Measurements from ENCODE around the gene ZDHHC11B.
"Not testable (repeated sequence)": the region's sequence is repeated elsewhere in the genome, so short reads cannot be mapped to it uniquely, and the experiment has no call there.

Gene ZDHHC11B

GRCh38 chr5:784428-785177, at the start of gene ZDHHC11B:
TSS of gene ZDHHC11B (minus strand) at chr5:784729. CDS start at chr5:766919, 17,810 bp downstream.
- DNase-seq (ENCODE audit: low spot score) = peak; percentile 85

- DNase-seq (ENCODE audit: low spot score) = not testable (repeated sequence)
Observed at GRCh38 chr5:834013-834412, 49.5 kb upstream of the ZDHHC11B start.

DNA sequence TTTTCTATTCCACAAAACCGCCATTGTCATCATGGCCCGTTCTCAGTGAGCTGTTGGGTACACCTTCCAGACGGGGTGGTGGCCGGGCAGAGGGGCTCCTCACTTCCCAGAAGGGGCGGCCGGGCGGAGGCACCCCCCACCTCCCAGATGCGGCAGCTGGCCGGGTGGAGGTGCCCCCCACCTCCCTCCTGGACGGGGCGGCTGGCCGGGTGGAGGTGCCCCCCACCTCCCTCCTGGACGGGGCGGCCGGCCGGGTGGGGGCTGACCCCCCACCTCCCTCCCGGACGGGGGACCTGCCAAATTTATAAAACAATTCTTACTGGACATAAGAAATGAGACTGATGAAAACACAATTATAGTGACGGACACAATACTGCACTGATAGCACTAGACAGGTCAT, 43.7 kb upstream of the ZDHHC11B start:
- not testable (repeated sequence) for DNase-seq (ENCODE audit: low spot score)

DNA sequence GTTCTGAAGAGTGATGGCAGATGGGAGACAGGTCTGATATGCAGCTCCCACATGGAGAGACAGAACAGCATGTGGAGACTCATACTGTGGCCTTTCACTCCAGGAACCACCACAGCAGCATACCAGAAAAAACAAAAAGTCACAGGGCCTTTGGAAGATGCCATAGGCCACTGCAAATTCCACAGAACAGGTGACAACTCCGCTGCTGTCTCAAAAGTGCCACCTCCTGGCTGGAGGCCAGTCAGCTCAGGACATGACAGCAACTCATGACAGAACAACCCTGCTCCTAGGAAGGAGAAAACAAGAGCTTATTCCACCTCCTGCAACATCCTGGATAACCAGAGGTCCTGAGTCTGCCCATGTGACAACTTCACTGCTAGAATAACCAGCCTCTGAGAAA, 41.0 kb upstream of the ZDHHC11B start:
- DNase-seq (ENCODE audit: low spot score) = not testable (repeated sequence)

DNA sequence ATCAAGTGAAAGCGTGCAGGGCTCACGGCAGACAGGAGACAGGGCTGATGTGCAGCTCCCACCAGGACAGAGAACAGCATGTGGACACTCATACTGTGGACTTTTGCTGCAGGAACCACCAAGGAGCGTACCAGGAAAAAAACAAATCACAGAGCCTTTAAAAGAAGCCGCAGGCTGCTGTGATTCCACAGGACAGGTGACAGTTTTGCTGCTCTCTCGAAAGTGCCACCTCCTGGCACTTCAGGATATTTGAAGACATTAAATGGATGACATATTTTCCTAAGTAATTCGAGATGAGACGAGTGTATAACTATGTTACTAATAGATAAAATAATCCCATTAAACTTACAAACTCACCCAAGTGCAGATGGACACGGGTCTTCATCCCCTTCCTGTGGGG, 37.0 kb upstream of the ZDHHC11B start:
- DNase-seq (ENCODE audit: low spot score) = no peak

- no peak for DNase-seq (ENCODE audit: low spot score)
Observed at GRCh38 chr5:820245-820644, 35.7 kb upstream of the ZDHHC11B start.

DNA sequence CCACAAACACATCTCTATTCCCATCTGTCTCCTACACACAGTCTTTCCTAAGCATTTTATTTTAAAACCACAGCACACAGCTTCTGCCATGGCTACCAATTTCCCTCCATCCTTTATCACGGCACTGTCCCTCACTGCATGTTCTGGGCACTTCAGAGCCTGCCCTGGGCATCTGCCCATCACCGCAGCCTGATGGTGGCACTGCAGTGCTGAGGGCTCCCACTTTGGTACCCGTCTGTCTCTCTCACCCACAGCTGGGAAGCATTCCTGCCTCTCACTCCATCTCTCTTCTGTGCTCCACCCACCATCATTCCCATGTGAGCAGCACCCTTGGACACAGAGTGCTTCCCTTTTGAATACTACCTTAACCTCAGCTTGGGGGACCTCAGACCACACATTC, 34.5 kb upstream of the ZDHHC11B start:
- DNase-seq (ENCODE audit: low spot score) = no peak

DNA sequence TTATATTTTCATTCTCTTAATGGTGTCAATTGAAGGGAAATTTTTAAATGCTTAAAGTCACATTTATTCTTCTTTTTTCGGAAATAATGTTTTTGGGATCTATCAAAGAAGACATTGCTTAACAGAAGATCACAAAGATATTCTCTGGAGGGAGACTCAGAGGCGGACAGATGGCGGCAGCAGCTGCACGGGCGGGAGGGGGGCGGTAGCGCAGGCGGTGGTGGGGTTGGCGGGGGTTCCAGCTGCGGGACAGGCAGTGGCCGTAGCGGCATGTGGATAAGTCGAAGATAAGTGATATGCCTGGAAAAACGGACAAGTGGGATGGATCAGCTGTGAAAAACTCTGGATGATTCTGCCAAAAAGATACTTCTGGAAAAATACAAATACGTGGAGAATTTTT, 31.6 kb upstream of the ZDHHC11B start:
- no peak for DNase-seq (ENCODE audit: low spot score)

DNA sequence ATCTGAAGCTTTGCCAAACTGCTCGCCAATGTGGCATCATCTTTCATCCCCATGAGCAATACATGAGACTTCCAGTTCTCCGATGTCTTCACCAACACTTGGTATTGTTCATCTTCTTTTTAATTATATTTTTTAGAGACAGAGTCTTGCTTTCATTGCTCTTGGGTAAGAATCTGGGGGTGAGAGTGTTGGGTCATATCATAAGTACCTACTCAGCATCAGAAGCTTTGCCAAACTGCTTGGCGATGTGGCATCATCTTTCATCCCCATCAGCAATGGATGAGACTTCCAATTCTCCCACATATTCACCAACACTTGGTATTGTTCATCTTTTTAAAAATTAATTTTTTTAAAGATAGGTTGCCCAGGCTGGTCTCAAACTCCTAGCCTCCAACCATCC, 30.9 kb upstream of the ZDHHC11B start:
- no peak for DNase-seq (ENCODE audit: low spot score)

- not testable (repeated sequence) for DNase-seq (ENCODE audit: low spot score)
Observed at GRCh38 chr5:813575-813974, 29.0 kb upstream of the ZDHHC11B start.

DNA sequence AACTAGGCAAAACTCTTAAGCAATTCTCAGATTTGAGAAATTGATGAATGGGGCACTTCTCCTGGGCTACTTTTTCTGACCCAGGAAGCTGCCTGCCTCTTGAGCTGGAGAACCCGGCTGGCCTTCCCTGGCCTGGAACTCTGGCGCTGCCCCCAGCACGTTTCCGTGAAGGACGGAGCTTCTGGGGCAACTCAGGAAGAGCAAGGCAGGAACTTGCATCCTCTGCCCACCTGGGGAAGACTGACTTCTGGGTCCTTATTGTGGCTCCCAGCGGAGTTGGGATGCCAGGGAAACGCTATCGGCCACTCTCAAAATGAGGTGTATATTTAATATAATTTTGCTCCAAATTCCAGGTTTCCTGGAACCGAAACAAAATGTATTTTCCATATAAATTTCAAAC, 26.9 kb upstream of the ZDHHC11B start:
- not testable (repeated sequence) for DNase-seq (ENCODE audit: low spot score)

DNA sequence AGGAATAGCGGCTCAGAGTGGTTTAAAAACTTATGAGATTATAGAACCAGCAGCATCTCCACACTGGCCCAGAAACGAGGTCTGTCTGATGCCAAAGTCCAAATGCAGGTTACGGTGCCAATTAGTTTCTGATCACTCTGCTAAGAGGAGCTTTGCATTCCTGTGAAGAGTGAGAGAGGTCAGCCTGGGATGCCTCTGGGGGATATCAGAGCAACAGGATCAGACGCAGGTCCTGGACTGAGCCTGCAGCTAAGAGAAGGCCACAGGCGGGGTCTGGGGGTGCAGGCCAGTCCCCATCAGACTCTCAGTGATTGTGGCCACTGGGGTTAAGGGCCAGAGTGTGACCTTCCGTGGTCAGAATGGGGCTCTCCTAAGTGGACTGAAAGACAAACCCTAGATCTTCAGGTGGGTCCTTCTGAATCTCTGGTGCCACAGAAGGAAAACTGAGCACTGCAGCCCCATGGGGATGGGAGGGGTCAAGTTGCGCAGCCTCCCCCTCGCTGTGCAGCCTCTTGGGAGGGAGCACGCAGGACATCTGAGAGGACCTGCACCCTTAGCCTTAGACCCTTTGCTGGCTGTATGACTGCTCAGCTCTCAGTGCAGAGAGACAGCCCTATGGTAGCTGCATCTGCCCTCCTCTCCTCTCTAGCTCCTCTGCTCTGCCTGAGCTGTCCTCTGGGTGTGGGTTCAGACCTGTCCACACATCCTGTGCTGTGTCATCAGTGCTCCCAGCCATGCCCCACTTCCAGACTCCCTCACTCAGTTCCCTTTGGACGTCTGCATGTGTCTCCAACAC, 23.4 kb upstream of the ZDHHC11B start:
- DNase-seq (ENCODE audit: low spot score) = not testable (repeated sequence)

- no peak for DNase-seq (ENCODE audit: low spot score)
Observed at GRCh38 chr5:801472-801871, 16.9 kb upstream of the ZDHHC11B start.

- not testable (repeated sequence) for DNase-seq (ENCODE audit: low spot score)
Observed at GRCh38 chr5:801055-801454, 16.5 kb upstream of the ZDHHC11B start.

DNA sequence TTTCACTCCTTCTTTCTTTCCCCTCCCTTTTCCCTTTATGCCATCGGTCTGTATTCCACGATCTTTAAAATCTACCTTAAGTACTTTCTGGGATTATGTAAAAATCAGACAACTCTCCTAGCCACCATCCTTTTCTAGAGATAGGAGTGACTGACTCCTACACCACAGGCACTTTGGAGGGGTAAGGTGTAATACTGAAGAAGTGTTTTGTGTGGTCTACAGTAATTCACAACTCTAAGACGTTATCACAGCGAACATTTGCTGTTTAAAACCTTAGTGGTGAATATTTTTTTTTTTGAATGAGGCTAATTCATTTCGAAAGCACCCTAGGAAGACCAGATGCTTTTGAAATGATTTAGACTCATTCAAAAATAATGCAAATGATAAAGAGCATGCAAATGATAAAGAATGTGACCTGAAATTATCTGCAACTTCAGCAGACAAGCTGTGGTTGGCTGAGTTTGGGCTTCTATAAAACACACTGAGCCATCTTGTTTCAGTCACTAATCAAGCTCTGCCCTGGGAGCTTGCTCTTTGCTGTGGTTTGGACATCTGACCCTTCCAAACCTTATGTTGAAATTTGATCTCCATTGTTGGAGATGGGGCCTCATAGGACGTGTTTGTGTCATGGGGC, 14.1 kb upstream of the ZDHHC11B start:
- DNase-seq (ENCODE audit: low spot score) = not testable (repeated sequence)

GRCh38 chr5:797986-798385, 13.5 kb upstream of the ZDHHC11B start:
- DNase-seq (ENCODE audit: low spot score) = not testable (repeated sequence)

- DNase-seq (ENCODE audit: low spot score) = not testable (repeated sequence)
Observed at GRCh38 chr5:795873-796272, 11.3 kb upstream of the ZDHHC11B start.

DNA sequence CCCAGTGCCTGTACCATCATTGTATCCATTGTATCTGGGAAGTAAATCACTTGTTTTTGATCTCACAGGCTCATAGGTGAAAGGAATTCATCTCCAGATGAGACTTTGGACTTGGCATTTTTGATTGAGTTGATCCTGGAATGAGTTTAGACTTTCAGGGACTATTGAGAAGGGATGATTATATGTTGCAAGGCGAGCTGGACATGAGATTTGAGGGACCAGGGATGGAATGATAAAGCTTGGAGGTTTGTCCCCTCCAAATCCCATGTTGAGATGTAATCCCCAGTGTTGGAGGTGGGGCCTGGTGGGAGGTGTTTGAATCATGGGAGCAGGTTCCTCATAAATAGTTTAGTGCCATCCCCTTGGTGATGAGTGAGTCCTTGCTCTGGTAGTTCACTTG, 10.4 kb upstream of the ZDHHC11B start:
- DNase-seq (ENCODE audit: low spot score) = not testable (repeated sequence)

DNA sequence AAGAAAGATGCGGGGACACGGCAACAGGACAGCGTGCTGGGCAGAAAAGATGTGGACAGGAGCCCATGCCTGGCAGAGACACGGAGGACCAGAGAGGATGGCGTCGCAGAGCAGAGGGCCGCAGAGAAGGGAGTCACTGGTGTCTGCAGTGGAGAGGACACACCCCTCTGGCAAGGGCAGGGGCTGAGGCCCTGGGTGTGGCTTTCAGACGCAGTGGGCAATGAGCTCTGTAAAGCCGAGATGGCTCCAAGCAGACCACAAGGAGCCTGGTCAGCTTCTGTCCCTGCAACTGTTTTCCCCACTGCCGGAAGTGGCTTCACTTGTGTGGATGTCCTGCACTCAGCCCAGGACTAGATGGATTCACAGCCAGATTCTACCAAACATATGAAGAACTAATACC, 4.2 kb upstream of the ZDHHC11B start:
- not testable (repeated sequence) for DNase-seq (ENCODE audit: low spot score)

DNA sequence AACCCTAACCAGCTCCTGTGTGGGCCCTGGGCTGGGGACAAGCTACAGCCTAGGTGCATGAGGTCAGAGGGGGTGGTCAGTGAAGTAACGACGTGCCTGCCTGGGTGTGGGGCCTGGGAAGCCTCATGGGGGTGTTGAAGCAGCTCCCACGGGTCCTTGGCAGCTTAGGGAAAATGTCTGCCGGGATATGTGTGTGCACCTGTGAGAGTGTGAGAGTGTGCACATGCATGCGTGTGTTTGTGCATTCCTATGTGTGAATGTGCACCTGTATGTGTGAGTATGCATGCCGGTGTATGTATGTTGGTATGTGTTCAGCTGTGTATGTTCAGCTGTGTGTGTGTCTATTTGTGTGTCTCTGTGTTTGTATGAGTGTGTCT, 3.3 kb upstream of the ZDHHC11B start:
- DNase-seq (ENCODE audit: low spot score) = not testable (repeated sequence)

DNA sequence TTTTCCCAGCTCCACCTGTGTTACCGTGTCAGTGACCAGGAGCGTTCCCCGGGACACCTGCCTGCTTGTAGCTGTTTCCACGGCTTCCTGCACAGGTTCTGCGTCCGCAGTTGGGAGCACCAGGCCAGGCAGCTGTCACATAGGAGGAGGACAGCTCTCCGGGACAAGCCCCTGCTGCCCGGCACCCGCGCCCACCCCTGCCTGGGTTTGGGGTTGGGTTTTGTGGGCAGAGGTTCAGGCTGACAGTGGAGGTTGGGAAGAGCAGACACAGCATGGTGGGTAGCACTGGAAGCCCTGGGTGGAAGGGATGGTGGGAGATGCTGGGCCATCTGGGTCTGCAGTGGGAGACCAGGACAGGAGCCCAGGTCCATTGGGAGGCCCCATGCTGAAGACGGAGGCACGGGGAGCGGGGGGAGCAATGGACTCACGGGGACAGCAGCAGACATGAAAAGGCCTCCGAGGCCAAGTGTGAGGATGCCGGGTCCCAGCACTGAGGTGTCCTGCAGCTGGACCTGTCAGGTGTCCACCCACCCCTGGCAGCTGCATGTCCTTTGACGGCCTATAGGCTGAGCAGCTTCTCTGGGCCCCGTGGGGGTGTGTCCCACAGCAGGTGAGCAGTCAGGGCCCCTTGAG, 2.8 kb upstream of the ZDHHC11B start:
- not testable (repeated sequence) for DNase-seq (ENCODE audit: low spot score)

DNA sequence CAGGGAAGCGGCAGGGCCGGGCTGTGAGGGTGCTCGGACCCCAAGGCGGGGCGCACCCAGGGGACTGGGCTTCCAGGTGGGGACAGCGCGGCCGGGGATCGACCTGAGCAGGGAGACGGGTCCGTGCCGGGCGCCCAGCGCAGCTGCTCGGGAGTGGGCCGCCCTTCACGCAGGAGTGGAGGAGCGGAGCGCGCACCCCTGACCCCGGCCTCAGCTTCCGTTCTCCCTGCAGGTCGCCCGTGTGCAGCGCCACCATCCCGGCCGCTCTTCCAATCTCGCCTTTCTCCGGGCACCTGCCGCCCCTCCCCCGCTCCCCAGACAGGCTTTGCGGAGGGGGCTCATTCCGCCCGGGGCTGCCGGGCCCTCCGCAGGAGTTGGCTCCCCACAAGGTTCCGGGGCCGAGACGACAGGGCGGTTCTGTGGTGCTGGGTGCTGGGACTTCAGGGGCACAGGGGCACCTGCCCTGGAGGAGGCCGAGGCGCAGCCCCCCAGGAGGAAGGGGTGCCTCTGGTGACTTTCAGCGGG, 714 bp upstream of the ZDHHC11B start:
- not testable (repeated sequence) for DNase-seq (ENCODE audit: low spot score)

Measured in kidney tubule cell (primary cell).